HPDE6-E6E7 (cell line): ENCODE data around the gene TMEM86A.

Experiments used
- DNase-seq: peaks from one replicate; pipeline ENCODE4 v3.0.0; 2011; ENCODE audit warnings: missing footprints; ENCODE audit errors: extremely low spot score

The TMEM86A gene

DNA sequence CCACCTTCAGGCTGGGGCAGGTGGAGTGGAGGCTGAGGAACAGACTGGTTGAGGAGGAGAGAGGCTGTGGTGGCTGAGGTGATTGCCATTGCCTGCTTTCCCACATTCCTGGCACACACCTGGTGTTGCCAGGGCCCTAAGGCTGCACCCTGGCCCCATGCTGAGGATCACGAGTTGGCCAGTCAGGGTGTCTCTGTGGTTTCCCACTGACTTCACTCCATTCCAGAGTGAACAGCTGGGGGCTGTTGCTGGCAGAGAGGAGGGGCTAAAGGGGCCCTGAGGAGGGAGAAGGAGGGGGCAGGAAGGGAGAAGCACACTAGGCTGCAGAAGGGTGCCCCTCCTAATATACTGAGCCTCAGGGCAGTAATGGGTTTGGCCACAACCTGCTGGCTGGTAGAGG lies 1.8 kb downstream of the TMEM86A start:
- DNase-seq, result no peak

DNA sequence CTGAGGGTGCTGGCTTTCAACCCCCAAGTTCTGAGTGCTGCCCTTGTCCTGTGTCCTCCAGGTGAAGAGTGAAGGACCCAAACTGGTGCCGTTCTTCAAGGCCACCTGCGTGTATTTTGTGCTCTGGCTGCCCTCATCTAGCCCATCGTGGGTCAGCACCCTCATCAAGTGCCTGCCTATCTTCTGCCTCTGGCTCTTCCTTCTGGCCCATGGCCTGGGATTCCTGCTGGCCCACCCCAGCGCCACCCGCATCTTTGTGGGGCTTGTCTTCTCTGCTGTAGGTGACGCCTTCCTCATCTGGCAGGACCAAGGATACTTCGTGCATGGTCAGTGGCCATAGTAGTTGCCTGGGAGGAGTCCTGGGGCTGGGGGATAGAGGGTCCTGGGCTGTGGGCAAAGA lies 2.3 kb downstream of the TMEM86A start:
- no peak for DNase-seq

DNA sequence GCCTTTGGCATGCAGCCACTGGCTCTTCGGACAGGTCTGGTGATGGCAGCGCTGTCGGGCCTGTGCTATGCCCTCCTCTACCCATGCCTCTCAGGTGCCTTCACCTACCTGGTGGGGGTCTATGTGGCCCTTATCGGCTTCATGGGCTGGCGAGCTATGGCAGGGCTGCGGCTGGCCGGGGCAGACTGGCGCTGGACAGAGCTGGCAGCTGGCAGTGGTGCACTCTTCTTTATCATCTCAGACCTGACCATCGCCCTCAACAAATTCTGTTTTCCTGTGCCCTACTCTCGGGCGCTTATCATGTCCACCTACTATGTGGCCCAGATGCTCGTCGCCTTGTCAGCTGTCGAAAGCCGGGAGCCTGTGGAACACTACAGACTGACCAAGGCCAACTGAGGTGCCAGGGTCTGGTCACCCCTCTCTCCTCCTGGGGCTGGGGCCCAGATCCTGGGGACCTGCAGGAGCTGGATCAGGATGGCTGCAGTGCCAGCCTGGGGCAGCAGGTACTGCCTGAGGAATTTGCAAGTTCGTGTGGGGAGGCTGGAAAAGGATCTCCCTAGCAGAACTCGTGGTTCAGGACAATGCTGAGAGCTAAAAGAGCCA lies 3.1 kb downstream of the TMEM86A start:
- no peak for DNase-seq

DNA sequence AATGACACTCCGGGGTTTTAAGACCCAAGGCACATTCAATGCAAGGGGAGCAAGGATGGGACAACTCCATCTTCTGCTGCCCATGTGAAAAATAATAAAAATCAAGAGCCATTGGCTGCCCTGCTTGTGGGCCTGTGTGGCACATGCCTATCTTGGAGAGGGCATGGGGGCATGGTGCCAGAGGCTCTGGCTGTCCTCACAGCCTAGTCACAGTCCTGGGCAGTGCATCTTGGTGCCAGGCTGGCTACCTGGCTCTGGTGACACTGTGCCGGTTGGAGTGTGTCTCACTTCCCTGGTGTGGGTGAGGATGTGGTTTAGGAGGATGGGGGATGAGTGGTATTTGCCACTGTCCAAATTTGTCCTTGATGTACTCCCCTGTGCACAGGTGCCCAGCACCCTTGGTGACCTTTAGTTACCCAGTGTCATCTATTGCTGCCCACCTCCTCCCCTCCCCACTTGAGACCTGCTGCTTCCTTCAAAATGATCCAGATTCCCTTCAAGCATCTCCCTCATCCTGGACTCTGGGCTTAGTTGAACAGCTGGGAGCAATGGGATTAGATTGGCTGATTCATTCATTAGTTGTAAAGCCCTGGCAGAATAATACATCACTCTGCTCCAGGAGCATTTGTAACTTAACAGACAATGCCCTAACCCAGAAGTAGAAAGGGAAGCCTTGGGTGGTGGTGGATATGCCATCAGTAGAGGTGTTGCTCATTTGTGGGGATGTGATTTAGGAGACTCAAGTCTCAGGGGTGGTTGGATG lies 4.6 kb downstream of the TMEM86A start:
- DNase-seq, result no peak

DNA sequence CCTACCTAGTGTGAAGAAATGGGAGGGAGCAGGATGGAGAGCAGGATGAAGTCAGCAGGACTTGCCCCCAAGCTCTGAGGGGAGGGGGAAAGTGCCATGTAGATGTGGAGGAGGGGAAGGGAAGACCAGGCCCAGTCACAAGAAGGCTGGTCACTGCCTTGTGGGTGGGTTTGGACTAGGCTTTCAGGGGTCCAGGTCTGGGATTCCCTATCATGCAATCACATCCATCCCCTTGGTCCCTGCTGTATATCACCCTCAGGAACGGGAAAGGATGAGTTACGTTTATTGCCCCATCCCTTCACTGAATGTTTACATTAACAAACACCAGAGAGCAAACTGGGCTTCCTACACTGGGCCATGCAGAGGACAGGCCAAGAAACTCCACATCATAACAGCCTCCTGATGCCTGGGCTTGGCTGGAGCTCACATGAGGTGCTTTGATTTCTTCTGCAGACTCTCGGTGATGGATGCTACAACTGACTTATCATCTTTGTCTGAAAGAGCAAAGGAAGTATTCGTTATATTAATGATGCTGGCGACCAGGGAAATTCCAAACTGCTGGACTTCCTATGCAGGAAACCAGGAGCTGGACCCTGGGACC lies 5.6 kb downstream of the TMEM86A start:
- DNase-seq, result no peak

DNA sequence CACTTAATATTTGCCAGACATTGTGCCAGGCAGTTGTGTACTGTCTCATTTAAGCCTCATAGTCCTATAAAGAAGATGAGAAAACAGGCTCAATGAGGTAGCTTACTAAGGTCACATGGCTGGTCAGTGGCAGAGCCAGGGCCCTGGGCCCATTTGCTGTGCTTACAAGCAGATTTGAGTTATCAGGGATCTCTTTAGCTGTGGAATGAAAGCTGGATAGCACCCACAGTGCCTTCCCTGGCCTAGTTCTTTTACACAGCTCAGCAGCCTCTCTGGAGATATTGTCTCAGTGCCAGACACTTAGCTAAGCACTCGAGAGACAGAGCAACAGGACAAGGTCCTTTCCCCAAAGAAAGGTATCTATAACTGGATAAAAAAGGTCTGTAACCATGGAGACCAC lies 6.1 kb downstream of the TMEM86A start:
- DNase-seq, result no peak

DNA sequence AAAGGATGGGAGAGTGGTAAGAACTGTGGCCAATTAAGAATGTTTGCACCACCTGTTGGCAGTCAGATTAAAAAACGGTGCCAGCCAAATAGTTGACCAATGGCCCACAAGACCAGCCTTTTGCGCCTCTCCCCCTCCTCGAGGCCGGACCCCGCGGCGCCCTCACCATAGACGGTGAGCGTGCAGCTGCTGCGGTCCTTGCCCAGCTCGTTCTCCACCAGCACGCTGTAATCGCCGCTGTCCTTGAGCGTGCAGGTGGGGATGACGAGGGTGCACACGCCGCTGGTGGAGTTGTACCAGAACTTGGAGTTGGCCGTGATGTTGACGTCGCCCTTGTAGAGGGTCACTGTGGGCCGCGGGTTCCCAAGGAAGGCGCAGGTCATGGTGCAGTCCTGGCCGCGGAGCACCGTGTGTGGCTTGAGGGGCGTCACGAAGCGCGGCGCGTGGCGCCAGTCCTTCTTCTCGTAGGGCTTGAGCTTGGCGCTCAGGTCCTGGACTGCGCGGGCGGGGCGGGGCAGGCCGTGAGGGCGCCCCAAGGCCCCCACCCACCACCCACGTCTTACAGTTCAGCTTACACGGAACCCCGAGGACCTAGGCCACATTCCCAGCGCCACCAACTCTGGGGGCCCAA lies 7.2 kb downstream of the TMEM86A start:
- DNase-seq, result no peak

DNA sequence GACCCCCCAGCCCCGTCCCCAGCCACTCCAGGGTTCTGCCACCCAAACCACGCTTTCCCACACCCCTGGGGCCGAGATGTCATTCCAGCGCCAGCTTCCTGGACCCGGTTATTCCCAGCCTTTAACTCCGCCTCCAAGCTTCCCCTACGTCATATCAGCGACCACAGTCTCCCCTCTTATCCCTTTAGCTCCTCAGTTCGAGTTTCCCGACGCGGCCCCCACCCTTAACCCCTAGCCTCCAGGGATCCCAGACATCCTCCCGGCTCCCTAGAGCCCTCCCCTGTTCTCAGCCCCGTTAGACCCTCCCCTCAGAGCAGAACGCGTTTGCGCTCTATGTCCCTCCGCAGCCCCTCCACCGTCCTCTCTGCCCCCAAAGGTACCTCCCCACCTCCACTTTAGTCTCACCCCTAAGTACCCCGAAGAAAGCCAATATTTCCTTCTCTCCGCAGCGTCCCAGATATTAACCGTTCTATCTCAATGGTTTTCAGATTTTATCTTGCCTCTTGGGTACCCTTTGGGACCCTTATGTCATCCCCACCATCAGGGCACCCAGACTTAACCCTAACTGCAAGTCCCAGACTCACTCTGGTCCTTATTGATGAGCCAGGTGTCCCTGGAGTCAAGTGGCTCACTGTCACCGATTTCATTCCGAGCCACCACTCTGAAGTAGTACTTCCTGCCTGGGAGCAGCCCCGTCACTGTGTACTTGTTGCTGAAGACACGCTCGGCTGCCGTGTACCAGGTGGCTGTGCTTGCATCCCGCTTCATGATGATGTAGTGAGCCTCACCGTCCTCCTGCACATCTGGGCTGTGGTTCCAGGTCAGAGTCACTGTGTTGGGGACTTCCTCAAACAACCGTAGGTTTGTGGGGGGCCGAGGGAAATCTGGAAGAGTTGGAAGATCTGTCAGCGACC lies 8.0 kb downstream of the TMEM86A start:
- no peak for DNase-seq

DNA sequence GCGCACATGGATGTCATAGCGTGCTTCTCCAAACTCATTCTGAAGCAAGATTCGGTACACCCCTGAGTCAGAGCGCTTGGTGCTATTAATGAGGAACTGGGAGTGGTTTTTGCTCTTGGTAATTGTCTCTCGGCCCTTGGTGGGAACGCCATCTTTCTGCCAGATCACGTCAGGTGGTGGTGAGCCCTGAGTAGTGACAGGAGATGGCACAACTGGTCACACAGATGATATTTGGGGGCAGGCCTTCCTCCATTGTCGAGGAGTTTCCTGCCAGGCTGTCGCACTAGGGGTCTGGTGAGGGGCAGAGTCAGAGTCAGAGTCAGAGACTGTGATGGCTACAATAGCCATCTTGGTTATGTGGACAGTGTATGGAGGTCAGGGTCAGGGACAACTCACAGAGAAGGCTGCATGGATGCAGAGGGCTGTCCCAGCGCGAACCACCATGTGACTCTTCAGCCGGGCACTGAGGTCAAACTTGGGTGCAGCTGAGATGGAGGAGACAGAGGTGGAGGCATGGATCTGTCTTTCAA lies 9.3 kb downstream of the TMEM86A start:
- DNase-seq, result no peak

DNA sequence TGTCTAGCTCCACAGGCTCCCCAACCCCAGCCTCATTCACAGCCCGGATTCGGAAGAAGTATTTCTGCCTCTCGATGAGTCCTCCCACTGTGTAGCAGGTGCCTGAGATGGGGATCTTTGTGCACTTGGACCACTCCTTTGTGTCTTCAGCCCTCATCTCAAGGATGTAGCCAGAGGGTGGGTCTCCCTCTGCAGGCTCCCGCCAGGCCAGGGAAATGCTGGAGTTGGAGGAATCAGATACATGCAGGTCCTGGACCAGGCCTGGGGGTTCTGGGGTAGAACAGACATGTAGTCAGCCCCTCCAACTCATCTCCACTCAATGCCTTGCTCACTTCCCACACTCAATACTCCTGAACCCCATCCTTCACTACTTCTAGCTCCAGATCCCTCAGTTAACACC lies 10.8 kb downstream of the TMEM86A start:
- DNase-seq, result no peak

DNA sequence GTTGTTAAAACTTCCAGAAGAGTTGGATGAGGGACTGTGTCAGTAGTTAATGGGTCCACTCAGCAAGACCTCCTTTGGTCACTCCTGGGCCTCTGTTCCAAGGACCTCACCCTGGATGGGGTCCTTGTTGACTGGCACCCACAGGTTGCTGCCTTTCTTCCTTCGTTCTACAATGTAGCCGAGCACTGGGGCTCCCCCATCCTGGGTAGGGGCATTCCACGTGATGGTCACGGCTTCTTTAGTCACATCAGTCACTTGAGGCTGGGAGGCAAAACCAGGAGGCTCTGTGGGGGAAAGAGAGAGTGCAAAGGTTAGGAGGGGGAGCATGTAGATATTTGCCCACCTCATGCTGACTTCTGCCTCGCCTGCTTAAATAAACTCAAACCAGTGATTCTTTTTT lies 12.0 kb downstream of the TMEM86A start:
- no peak for DNase-seq

DNA sequence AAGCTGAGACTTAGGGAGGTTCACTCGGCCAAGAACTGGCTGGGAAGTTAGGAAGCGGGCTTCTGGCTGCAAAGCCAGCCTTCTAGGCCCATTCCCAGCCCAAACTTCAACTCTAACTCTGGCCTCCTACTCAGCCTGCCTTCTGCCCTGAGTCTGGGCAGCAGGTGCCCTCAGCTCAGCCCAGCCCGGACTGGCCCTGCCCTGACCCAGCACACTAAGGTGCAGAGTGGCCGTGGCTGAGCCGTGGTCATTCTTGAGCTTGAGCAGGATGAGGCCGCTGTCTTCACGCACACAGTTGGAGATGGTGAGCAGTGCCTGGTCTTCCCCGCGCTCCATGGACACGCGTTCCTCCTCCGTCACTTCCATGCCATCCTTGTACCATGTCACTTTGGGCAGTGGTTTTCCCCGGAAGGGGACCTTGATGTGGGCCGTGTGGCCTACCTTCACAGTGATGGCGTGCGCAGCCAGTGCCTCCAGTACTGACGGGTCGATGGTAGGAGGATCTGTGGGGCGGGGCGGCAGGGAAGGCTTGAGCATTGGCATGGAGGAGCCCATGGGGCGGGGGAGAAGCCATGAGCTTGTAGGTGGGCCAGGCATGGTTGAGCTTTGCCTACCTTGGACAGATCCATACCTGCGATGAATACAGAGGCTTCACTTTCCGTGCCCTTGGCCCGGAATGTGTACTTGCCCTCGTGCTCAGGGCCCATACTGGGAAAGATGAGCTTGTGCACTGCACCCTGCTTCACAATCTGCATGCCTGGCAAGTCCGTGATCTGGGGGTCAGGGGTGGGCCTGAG lies 15.3 kb downstream of the TMEM86A start:
- no peak for DNase-seq

DNA sequence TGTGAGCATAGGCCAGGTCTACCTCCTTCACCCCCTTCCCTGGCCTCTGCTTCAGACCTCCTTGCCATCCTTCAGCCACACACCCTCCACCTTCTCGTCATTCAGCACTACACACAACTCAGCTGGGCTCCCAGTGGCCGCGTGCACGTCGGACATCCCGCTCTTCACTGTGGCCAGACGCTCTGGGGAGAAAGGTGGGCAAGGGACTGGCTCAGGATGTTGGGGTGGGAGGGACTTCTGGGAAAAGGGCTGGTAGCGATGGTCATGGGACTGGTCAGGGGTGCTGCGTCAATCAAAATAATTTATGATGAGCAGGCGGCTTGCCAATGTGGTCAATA lies 15.8 kb downstream of the TMEM86A start:
- no peak for DNase-seq

DNA sequence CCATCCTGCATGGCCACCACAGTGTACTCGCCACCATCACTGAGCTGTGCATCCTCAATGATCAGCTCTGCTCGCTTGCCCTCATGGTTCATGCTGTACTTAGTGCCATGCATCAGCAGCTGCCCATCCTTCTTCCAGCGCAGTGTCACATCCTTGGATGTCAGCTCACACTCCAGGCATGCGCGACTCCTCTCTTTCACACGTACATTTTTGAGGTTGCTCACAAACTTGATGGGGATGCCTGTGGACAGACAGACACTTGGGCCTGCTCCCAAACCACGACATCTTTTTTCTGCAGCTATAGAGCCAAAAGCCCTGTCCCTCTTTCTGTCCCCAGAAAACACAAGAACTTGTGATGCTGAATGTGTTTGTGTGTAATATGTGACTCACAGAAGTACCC lies 16.9 kb downstream of the TMEM86A start:
- DNase-seq, result no peak

DNA sequence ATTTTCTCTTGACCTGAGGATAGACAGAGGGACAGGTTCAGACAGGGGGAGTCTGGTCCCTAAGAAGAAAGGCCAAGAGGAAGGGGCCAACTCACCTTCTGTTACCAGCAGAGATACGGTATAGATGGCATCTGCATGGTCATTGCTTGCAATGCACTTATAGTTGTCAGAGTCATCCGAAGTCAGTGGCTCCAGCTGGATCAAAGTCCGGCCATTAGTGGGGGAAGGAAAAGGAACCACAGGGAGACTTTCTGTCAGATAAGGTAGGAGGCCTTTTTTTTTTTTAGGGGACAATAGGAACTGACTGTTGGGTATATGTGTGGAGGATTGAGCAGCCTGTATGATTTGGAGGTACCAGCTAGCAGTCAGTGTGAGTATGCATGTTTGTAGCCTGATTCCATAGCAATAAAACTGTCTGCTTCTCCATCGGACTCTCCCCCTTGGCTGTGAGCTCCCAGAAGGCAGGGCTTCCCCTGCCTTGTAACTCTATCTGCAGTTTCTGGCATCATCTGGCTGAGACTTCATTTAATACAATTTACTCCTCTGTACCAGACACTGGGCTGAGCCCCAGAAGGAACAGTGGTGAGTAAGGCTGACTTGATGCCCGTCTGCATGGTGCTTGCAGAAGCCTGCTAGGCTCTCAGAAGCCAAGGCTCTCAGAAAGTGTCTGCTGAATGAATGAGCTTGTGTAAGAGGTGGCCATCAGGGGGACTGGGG lies 21.7 kb downstream of the TMEM86A start:
- no peak for DNase-seq

DNA sequence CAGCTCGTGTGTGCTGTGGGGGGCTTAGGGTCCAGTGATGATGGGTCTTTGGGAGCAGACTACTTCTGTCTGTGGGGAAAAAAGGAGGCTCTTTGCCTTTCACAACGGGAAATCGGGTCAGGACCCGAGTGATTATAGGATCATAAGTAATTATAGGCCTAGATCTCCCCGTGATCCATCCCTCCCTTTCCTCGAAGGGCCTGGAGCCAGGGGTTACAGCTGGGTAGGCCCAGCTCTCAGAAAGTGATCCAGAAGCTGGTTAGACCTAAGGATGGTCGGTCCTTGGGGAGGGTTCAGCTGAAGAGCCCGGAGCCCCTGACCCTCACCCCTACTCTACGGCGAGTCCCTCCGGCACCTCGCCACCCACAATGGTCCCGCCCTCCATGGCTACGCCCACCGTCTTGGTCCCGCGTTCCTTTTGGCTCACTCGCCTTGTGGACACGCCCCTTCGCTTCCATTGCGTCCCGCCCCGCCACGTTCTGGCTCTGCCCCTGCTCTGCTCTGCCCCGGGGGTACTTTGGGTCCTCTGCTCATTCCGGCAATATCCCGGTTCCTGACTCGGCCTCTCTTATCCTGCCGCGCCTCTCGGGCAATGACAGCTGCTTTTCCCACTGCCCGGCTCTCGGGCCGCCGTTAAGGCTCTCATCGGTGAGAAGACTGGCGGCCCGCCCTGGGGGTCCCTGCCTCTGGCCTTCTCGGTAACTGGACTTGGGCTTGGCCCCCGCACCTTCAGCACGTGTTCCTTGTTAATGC lies 22.4 kb downstream of the TMEM86A start:
- DNase-seq, result no peak

DNA sequence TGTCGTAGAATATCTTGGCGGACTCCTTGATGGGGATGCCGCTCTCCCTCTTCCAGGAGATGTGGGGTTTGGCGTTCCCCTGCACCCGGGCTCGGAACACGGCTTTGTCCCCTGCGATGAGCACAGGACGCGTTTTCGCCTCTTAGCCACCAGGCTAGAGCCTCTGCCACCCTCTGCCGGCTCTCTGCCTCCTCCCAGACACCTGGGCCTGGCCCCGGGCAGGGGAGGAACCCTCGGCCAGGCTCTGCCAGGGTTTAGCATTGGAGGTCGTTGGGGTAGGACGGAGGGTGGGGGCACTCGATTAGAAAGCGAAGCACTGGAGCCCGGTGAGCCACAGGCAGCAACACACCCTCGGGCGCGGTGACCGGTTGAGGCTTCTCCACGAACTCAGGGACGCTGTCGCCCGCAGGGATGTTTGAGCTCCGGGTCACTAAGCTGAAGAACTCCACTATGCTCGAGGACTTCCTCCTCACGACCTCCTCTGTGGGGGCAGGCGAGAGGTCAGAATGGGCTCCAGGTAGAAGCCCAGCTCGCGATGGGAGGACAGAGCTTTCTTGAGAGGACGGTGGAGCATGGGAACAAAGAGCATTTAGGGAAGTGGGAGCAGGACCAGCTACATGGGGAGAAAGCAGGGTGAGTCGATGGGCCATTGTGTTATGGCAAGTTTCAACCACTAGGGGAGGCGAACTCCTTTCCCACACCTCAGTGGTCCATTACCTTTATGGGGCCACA lies 23.1 kb downstream of the TMEM86A start:
- no peak for DNase-seq

DNA sequence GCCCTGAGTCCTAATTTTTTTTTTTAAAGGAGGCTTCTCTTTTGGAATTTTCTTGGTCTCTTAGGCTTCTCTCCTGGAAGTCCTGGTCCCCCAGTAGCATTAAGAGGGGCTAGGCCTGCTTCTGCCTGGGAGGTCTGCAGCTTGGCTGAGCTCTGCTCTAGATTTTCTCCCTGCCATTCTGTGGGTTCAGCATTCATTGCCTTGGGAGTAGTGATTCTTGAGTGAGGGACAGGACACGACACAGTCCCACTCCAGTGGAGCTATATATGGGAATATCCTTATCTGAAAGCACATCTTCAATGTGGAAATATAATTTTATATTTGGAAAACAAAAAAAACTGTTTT lies 23.7 kb downstream of the TMEM86A start:
- DNase-seq, result no peak

DNA sequence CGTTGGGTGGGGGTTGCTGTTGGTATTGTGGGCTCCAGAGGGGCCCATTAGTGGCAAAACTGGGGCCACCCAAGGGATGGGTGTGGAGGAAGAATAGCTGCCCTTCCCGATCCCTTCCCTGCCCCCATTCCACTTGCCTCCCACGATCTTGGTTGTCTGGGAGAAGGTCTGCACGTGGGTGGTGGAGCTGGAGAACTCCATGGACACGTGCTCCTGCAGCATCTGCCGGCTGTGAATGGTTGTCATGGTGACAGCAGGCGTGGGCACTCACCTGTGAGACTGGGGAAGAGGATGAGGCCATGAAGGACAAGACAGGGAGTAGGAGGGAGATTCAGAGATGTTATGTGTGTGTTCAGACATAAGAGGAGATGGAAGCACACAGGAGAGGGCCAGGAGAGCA lies 25.4 kb downstream of the TMEM86A start:
- no peak for DNase-seq
